Epidermal melanocyte (primary cell): Measurements from ENCODE around the gene NPTN.

Experiments used
- DNase-seq: peaks from one replicate; pipeline ENCODE4 v3.0.0; 2011; ENCODE audit warnings: low spot score; ENCODE audit not compliant: insufficient read length

Gene NPTN

GRCh38 chr15:73522011-73522410, 111.2 kb downstream of the NPTN start:
- no peak for DNase-seq

- DNase-seq: no peak
Measured at GRCh38 chr15:73518876-73519733, 114.1 kb downstream of the NPTN start.

- DNase-seq: no peak
Measured at GRCh38 chr15:73518180-73518862, 114.9 kb downstream of the NPTN start.

DNA sequence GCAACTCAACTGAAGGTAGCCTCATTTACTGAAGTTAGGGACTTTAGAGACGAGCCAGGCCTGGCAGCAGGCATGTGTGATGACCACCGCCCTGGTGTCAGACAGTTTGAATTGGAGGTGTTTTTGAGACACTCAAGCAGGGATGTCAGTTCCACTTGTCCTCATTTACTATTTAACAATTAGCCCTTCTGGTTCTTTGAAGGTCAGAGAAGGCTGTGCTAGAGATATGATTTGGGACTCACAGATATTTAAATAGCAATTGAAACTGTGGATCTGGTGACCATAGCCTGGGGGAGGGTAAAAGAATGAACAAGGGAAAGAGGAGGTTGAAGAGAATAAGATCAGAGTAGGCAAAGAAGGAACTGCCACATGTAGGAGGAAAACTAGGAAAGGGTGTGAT, 115.6 kb downstream of the NPTN start:
- DNase-seq: no peak

DNA sequence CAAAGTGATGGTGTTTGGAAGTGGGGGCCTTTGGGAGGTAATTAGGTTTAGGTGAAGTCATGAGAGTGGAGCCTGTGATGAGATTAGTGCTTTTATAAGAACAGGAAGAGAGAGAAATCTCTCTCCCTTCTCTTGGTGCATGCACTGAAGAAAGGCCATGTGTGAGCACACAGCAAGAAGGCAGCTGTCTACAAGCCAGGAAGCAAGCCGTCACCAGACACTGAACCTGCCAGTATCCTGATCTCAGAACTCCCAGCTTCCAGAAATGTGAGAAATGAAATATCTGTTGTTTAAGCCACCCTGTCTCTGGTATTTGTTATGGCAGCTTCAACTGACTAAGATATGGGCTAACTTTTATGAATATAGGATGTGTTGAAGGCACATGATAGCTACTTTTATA, 117.7 kb downstream of the NPTN start:
- DNase-seq: no peak
